Calu3 (cell line): ENCODE results near the gene KNG1. TPM values are rescaled to one million over a fixed set of nuclear protein-coding genes. Genes with fewer than 3 reads are reported as not detected.

ENCODE experiments used
- BruUV-seq: library from RNA; stranded (reverse); fragments of 400-500 nt; replicated peaks from 2 replicates; lab custom pipeline; 2021; lab: Mats Ljungman, UMichigan
- CTCF ChIA-PET: fragments of 300-600 bp; sonication (Branson Sonifier 250); formaldehyde crosslinking; loops from one replicate; lab custom pipeline; 2022; ENCODE audit warnings: antibody characterized with exemption; lab: Charles Lee
- DNase-seq: peaks from one replicate; pipeline ENCODE4 v3.0.0; 2022
- H3K27ac Mint-ChIP-seq: one replicate; pipeline ENCODE4 v1.8.0; 2022; ENCODE audit warnings: mixed read lengths; ENCODE audit not compliant: unreplicated experiment
- H3K27me3 Mint-ChIP-seq: one replicate; pipeline ENCODE4 v1.8.0; 2022; ENCODE audit warnings: mixed read lengths; ENCODE audit not compliant: unreplicated experiment
- H3K36me3 Mint-ChIP-seq: one replicate; pipeline ENCODE4 v1.8.0; 2022; ENCODE audit warnings: mild to moderate bottlenecking, moderate library complexity, mixed read lengths; ENCODE audit not compliant: insufficient read depth, unreplicated experiment
- H3K4me1 Mint-ChIP-seq: one replicate; pipeline ENCODE4 v1.8.0; 2022; ENCODE audit warnings: mild to moderate bottlenecking, low read depth, mixed read lengths; ENCODE audit not compliant: unreplicated experiment
- H3K4me3 Mint-ChIP-seq: one replicate; pipeline ENCODE4 v1.8.0; 2022; ENCODE audit warnings: mild to moderate bottlenecking, low read depth, moderate library complexity, mixed read lengths; ENCODE audit not compliant: unreplicated experiment
- H3K9me3 Mint-ChIP-seq: one replicate; pipeline ENCODE4 v1.8.0; 2022; ENCODE audit warnings: low read depth, mixed read lengths; ENCODE audit not compliant: unreplicated experiment
- CTCF ChIP-seq: fragments of 200-600 bp; IDR thresholded peaks from one replicate; pipeline ENCODE4 v1.8.0; 2022; ENCODE audit warnings: antibody characterized with exemption; ENCODE audit not compliant: unreplicated experiment
- intact Hi-C: fragments of 100-400 bp; cut with micrococcal nuclease; formaldehyde crosslinking; loops from one replicate; pipeline ENCODE4 v1.10.0; 2022; ENCODE audit not compliant: unreplicated experiment
- total RNA-seq: library from RNA; stranded (reverse); gene quantifications from 2 replicates; pipeline ENCODE4 v1.2.3, GENCODE V29; 2022

KNG1 gene
- total RNA-seq, 1 experiment from 2014 or later, result not detected

- no peaks in the 10 kb centered on the region for H3K27me3 Mint-ChIP-seq
- intact Hi-C loops, result loop anchor here (1.0 kb wide), 1 partner anchor 31 kb away; no protein-coding TSS in a partner anchor
- peak; percentile 42 for TF ChIP-seq CTCF
- peaks cover 28% of the 10 kb centered on the region for H3K4me1 Mint-ChIP-seq
- CTCF ChIA-PET, result interaction anchor here (0.6 to 1.7 kb wide), 8 partner anchors 18 to 108 kb away, joined by 3 to 4 read pairs (median 3); no protein-coding TSS in a partner anchor
- H3K36me3 Mint-ChIP-seq, result no peaks in the 10 kb centered on the region
- DNase-seq, result peak; percentile 67
- peak overlapping the region; percentile 23 for H3K4me3 Mint-ChIP-seq
- peak overlapping the region; percentile 27 for H3K27ac Mint-ChIP-seq
- no peaks in the 10 kb centered on the region for H3K9me3 Mint-ChIP-seq
- BruUV-seq, result no TSS peak
Observed at GRCh38 chr3:186722457-186722856, 5.3 kb downstream of the KNG1 start.

- no peaks in the 10 kb centered on the region for H3K9me3 Mint-ChIP-seq
- H3K4me1 Mint-ChIP-seq, result peaks cover 28% of the 10 kb centered on the region
- no peak for DNase-seq
- no peak for TF ChIP-seq CTCF
- H3K27me3 Mint-ChIP-seq, result no peaks in the 10 kb centered on the region
- no peaks in the 10 kb centered on the region for H3K36me3 Mint-ChIP-seq
- H3K27ac Mint-ChIP-seq, result no peak overlapping the region
- H3K4me3 Mint-ChIP-seq, result no peak overlapping the region
- BruUV-seq, result no TSS peak
- CTCF ChIA-PET, result no interaction called here
- intact Hi-C loops, result no loop called here
Observed at GRCh38 chr3:186724911-186725310, 7.8 kb downstream of the KNG1 start.

GRCh38 chr3:186732169-186732766 is 15.1 kb downstream of the KNG1 start:
- H3K27ac Mint-ChIP-seq, result no peak overlapping the region
- TF ChIP-seq CTCF, result no peak

GRCh38 chr3:186742618-186743380 is 25.6 kb downstream of the KNG1 start:
- CTCF ChIA-PET, result interaction anchor here (0.8 to 3.1 kb wide), 4 partner anchors 10 to 128 kb away, joined by 3 to 12 read pairs (median 4); no protein-coding TSS in a partner anchor
- Mint-ChIP-seq H3K27me3 (no peaks in the 10 kb centered on the region), H3K9me3 (peaks cover 3% of the 10 kb centered on the region), H3K36me3 (peaks cover 25% of the 10 kb centered on the region), H3K4me3 (peak overlapping the region; percentile 44), H3K27ac (peak overlapping the region; percentile 94), H3K4me1 (peaks cover 59% of the 10 kb centered on the region)
- no peak for TF ChIP-seq CTCF
- no TSS peak for BruUV-seq
- intact Hi-C loops, result loop anchor here (5.0 to 10.0 kb wide), 2 partner anchors 48 to 110 kb away; no protein-coding TSS in a partner anchor
- DNase-seq, result no peak

More at GRCh38 chr3:186732169-186732766, 15.1 kb downstream of the KNG1 start:
- no peak for DNase-seq
- no peaks in the 10 kb centered on the region for H3K9me3 Mint-ChIP-seq
- H3K4me3 Mint-ChIP-seq, result no peak overlapping the region
- H3K36me3 Mint-ChIP-seq, result no peaks in the 10 kb centered on the region
- H3K27me3 Mint-ChIP-seq, result no peaks in the 10 kb centered on the region
- CTCF ChIA-PET, result no interaction called here
- intact Hi-C loops, result no loop called here
- peaks cover 7% of the 10 kb centered on the region for H3K4me1 Mint-ChIP-seq
- no TSS peak for BruUV-seq
